Activated CD4-positive, alpha-beta memory T cell treated with anti-CD3 and anti-CD28 coated beads for 36 hours (primary cell): ENCODE data around the gene ACOT13. TPM values are rescaled to one million over a fixed set of nuclear protein-coding genes. Genes with fewer than 3 reads are reported as not detected.
"Not testable (repeated sequence)": the region's sequence is repeated elsewhere in the genome, so short reads cannot be mapped to it uniquely, and the experiment has no call there.

Experiments
- CTCF ChIA-PET: fragments of 350-600 bp; sonication (Branson Sonifier 250); formaldehyde crosslinking; loops from one replicate; lab custom pipeline; 2021; ENCODE audit warnings: antibody characterized with exemption, inconsistent platforms; lab: Charles Lee
- POLR2A ChIA-PET: fragments of 350-600 bp; sonication (Branson Sonifier 250); formaldehyde crosslinking; loops from one replicate; lab custom pipeline; 2021; ENCODE audit warnings: antibody characterized with exemption; lab: Charles Lee
- DNase-seq: peaks from one replicate; pipeline ENCODE4 v3.0.0-alpha.2; 2020
- H3K27ac Mint-ChIP-seq: one replicate; pipeline ENCODE4 v1.8.0; 2021; ENCODE audit warnings: mixed read lengths
- H3K27me3 Mint-ChIP-seq: one replicate; pipeline ENCODE4 v1.8.0; 2021; ENCODE audit warnings: mixed read lengths
- H3K36me3 Mint-ChIP-seq: one replicate; pipeline ENCODE4 v1.8.0; 2021; ENCODE audit warnings: mixed read lengths
- H3K4me1 Mint-ChIP-seq: one replicate; pipeline ENCODE4 v1.8.0; 2021; ENCODE audit warnings: low read depth, mixed read lengths
- H3K4me3 Mint-ChIP-seq: one replicate; pipeline ENCODE4 v1.8.0; 2021; ENCODE audit warnings: mild to moderate bottlenecking, mixed read lengths
- H3K9me3 Mint-ChIP-seq: one replicate; pipeline ENCODE4 v1.8.0; 2021; ENCODE audit warnings: mixed read lengths
- intact Hi-C: fragments of 100-400 bp; cut with micrococcal nuclease; formaldehyde crosslinking; loops from one replicate; pipeline ENCODE4 v1.15.1; 2023
- total RNA-seq, 2 experiments: library from RNA; stranded (reverse); gene quantifications; one replicate each; pipeline ENCODE4 v1.2.3, GENCODE V29; 2021

ACOT13 gene
- total RNA-seq, 2 experiments from 2014 or later, result 33.7 to 35.9 TPM

- H3K4me3 Mint-ChIP-seq, result peak overlapping the region; percentile 100
- ChIA-PET POLR2A (interaction anchor here (0.6 to 3.4 kb wide), 11 partner anchors 11 to 307 kb away, joined by 3 to 26 read pairs (median 6); partner anchors contain the start of genes ACOT13, GMNN and TDP2), CTCF (interaction anchor here (1.2 to 2.5 kb wide), 6 partner anchors 17 to 352 kb away, joined by 3 to 8 read pairs (median 5); no protein-coding TSS in a partner anchor)
- H3K27ac Mint-ChIP-seq, result peak overlapping the region; percentile 99
- no peaks in the 10 kb centered on the region for H3K9me3 Mint-ChIP-seq
- peaks cover 1% of the 10 kb centered on the region for H3K27me3 Mint-ChIP-seq
- H3K36me3 Mint-ChIP-seq, result peaks cover 61% of the 10 kb centered on the region
- H3K4me1 Mint-ChIP-seq, result peaks cover 50% of the 10 kb centered on the region
- intact Hi-C loops, result loop anchor here (1.0 to 5.0 kb wide), 3 partner anchors 18 to 299 kb away; no protein-coding TSS in a partner anchor
- DNase-seq, result no peak
These were observed 51.7 kb downstream of the ACOT13 start for GRCh38 chr6:24718449-24719124.

GRCh38 chr6:24719125-24719971, 52.5 kb downstream of the ACOT13 start, which contains the start of gene C6orf62:
Gene C6orf62 (minus strand): TSS chr6:24719154. CDS start chr6:24718668, 486 bp downstream.
- Mint-ChIP-seq H3K4me3 (peak within 1 kb of the TSS; percentile 100), H3K36me3 (peaks cover 55% of the 10 kb centered on the region), H3K4me1 (peaks cover 43% of the 10 kb centered on the region), H3K9me3 (no peaks in the 10 kb centered on the region), H3K27ac (peak within 1 kb of the TSS; percentile 99), H3K27me3 (peaks cover 1% of the 10 kb centered on the region)
- ChIA-PET CTCF (interaction anchor here (1.2 to 2.5 kb wide), 5 partner anchors 24 to 352 kb away, joined by 3 to 8 read pairs (median 5); no protein-coding TSS in a partner anchor), POLR2A (interaction anchor here (0.6 to 3.4 kb wide), 11 partner anchors 10 to 307 kb away, joined by 3 to 26 read pairs (median 3); partner anchors contain the start of genes ACOT13, GMNN, KIAA0319 and TDP2)
- intact Hi-C loops, result loop anchor here (1.0 to 5.0 kb wide), 3 partner anchors 19 to 298 kb away; no protein-coding TSS in a partner anchor
- peak; percentile 82 for DNase-seq

- H3K36me3 Mint-ChIP-seq, result peaks cover 47% of the 10 kb centered on the region
- intact Hi-C loops, result loop anchor here (1.0 to 5.0 kb wide), 4 partner anchors 73 to 418 kb away; partner anchors contain the start of gene KIAA0319
- H3K9me3 Mint-ChIP-seq, result no peaks in the 10 kb centered on the region
- ChIA-PET POLR2A (interaction anchor here (1.1 to 3.4 kb wide), 5 partner anchors 17 to 306 kb away, joined by 3 to 26 read pairs (median 16); partner anchors contain the start of genes GMNN and KIAA0319), CTCF (interaction anchor here (1.9 kb wide), 1 partner anchor 139 kb away, joined by 8 read pairs; no protein-coding TSS in a partner anchor)
- peaks cover 1% of the 10 kb centered on the region for H3K27me3 Mint-ChIP-seq
- peak; percentile 87 for DNase-seq
- peak overlapping the region; percentile 99 for H3K27ac Mint-ChIP-seq
- peak overlapping the region; percentile 100 for H3K4me3 Mint-ChIP-seq
- peaks cover 38% of the 10 kb centered on the region for H3K4me1 Mint-ChIP-seq
These were observed 53.3 kb downstream of the ACOT13 start for GRCh38 chr6:24720131-24720603.

- intact Hi-C loops, result loop anchor here (1.0 to 5.0 kb wide), 7 partner anchors 22 to 417 kb away; partner anchors contain the start of genes KIAA0319 and TDP2
- peak overlapping the region; percentile 100 for H3K4me3 Mint-ChIP-seq
- ChIA-PET POLR2A (interaction anchor here (1.1 to 3.4 kb wide), 7 partner anchors 11 to 75 kb away, joined by 3 to 26 read pairs (median 10); partner anchors contain the start of genes ACOT13, GMNN, KIAA0319 and TDP2), CTCF (interaction anchor here (0.6 to 1.7 kb wide), 6 partner anchors 11 to 141 kb away, joined by 3 to 7 read pairs (median 4); no protein-coding TSS in a partner anchor)
- peaks cover 32% of the 10 kb centered on the region for H3K4me1 Mint-ChIP-seq
- peak; percentile 100 for DNase-seq
- peaks cover 1% of the 10 kb centered on the region for H3K27me3 Mint-ChIP-seq
- H3K27ac Mint-ChIP-seq, result peak overlapping the region; percentile 99
- no peaks in the 10 kb centered on the region for H3K9me3 Mint-ChIP-seq
- peaks cover 40% of the 10 kb centered on the region for H3K36me3 Mint-ChIP-seq
These were observed 54.0 kb downstream of the ACOT13 start for GRCh38 chr6:24720604-24721460.

- peaks cover 1% of the 10 kb centered on the region for H3K27me3 Mint-ChIP-seq
- ChIA-PET POLR2A (interaction anchor here (0.7 to 1.6 kb wide), 8 partner anchors 10 to 76 kb away, joined by 3 to 13 read pairs (median 4); partner anchors contain the start of genes ACOT13, KIAA0319 and TDP2), CTCF (interaction anchor here (0.6 to 1.7 kb wide), 10 partner anchors 12 to 227 kb away, joined by 3 to 7 read pairs (median 4); partner anchors contain the start of gene ALDH5A1)
- H3K9me3 Mint-ChIP-seq, result no peaks in the 10 kb centered on the region
- H3K4me3 Mint-ChIP-seq, result peak overlapping the region; percentile 100
- no peak for DNase-seq
- intact Hi-C loops, result loop anchor here (1.0 to 5.0 kb wide), 6 partner anchors 22 to 305 kb away; partner anchors contain the start of genes KIAA0319 and TDP2
- H3K36me3 Mint-ChIP-seq, result peaks cover 33% of the 10 kb centered on the region
- peak overlapping the region; percentile 99 for H3K27ac Mint-ChIP-seq
- peaks cover 24% of the 10 kb centered on the region for H3K4me1 Mint-ChIP-seq
These were observed 54.8 kb downstream of the ACOT13 start for GRCh38 chr6:24721461-24722215.

- no peak for DNase-seq
- peak overlapping the region; percentile 99 for H3K27ac Mint-ChIP-seq
- intact Hi-C loops, result loop anchor here (5.0 kb wide), 1 partner anchor 209 kb away; no protein-coding TSS in a partner anchor
- POLR2A ChIA-PET, result no interaction called here
- peaks cover 17% of the 10 kb centered on the region for H3K36me3 Mint-ChIP-seq
- H3K9me3 Mint-ChIP-seq, result no peaks in the 10 kb centered on the region
- H3K4me3 Mint-ChIP-seq, result no peak overlapping the region
- H3K27me3 Mint-ChIP-seq, result peaks cover 4% of the 10 kb centered on the region
- CTCF ChIA-PET, result no interaction called here
- peaks cover 8% of the 10 kb centered on the region for H3K4me1 Mint-ChIP-seq
These were observed 56.4 kb downstream of the ACOT13 start for GRCh38 chr6:24723270-24723669.

- H3K4me1 Mint-ChIP-seq, H3K4me3 Mint-ChIP-seq, DNase-seq, CTCF ChIA-PET, H3K27ac Mint-ChIP-seq, H3K36me3 Mint-ChIP-seq, POLR2A ChIA-PET, H3K27me3 Mint-ChIP-seq: not testable (repeated sequence)
- intact Hi-C loops, result loop anchor here (1.0 kb wide), 1 partner anchor 13 kb away; no protein-coding TSS in a partner anchor
- H3K9me3 Mint-ChIP-seq, result peaks cover 22% of the 10 kb centered on the region
These were observed 63.8 kb downstream of the ACOT13 start for GRCh38 chr6:24730653-24731052.

GRCh38 chr6:24731456-24732134, 64.7 kb downstream of the ACOT13 start:
- H3K4me1 Mint-ChIP-seq, DNase-seq, H3K27ac Mint-ChIP-seq, H3K27me3 Mint-ChIP-seq, CTCF ChIA-PET, H3K36me3 Mint-ChIP-seq, intact Hi-C loops, H3K4me3 Mint-ChIP-seq: not testable (repeated sequence)
- POLR2A ChIA-PET, result interaction anchor here (1.5 kb wide), 1 partner anchor 10 kb away, joined by 4 read pairs; no protein-coding TSS in a partner anchor
- H3K9me3 Mint-ChIP-seq, result peaks cover 22% of the 10 kb centered on the region

GRCh38 chr6:24734166-24734565, 67.3 kb downstream of the ACOT13 start:
- Mint-ChIP-seq H3K9me3 (peaks cover 22% of the 10 kb centered on the region), H3K4me1 (no peaks in the 10 kb centered on the region), H3K27ac (no peak overlapping the region), H3K4me3 (no peak overlapping the region), H3K27me3 (no peaks in the 10 kb centered on the region), H3K36me3 (peaks cover 3% of the 10 kb centered on the region)
- DNase-seq, result no peak
- intact Hi-C loops, result no loop called here
- ChIA-PET CTCF (no interaction called here), POLR2A (no interaction called here)
